Mesothelial cell of epicardium (in vitro differentiated cells): ENCODE measurements around the gene GRHL1. TPM values are rescaled to one million over a fixed set of nuclear protein-coding genes. Genes with fewer than 3 reads are reported as not detected.

Experiments used
- DNase-seq, 2 experiments: peaks; one replicate each; pipeline ENCODE4 v3.0.0; 2021; ENCODE audit warnings: low spot score in 2 of 2; ENCODE audit not compliant: unreplicated experiment in 2 of 2
- H3K27ac Mint-ChIP-seq: 2 replicates; pipeline ENCODE4 v1.8.0; 2021; ENCODE audit warnings: mixed read lengths
- H3K27me3 Mint-ChIP-seq: 2 replicates; pipeline ENCODE4 v1.8.0; 2021; ENCODE audit warnings: low read depth, mixed read lengths
- H3K36me3 Mint-ChIP-seq: 2 replicates; pipeline ENCODE4 v1.8.0; 2021; ENCODE audit warnings: mixed read lengths
- H3K4me1 Mint-ChIP-seq: 2 replicates; pipeline ENCODE4 v1.8.0; 2021; ENCODE audit warnings: mixed read lengths
- H3K4me3 Mint-ChIP-seq: 2 replicates; pipeline ENCODE4 v1.8.0; 2021; ENCODE audit warnings: mild to moderate bottlenecking, moderate library complexity, mixed read lengths
- H3K9me3 Mint-ChIP-seq: 2 replicates; pipeline ENCODE4 v1.8.0; 2021; ENCODE audit warnings: mixed read lengths
- CTCF ChIP-seq: fragments of 200-600 bp; sonication (generic); IDR thresholded peaks from one replicate; pipeline ENCODE4 v1.5.0; 2021; ENCODE audit warnings: antibody characterized with exemption; ENCODE audit not compliant: unreplicated experiment
- total RNA-seq: library from RNA; stranded (reverse); gene quantifications from 3 replicates; pipeline ENCODE4 v1.2.1, GENCODE V29; 2021

Gene GRHL1
- total RNA-seq, 1 donor from 2014 or later, result 8.2 TPM

GRCh38 chr2:9952856-9953503, 1.5 kb downstream of the GRHL1 start:
- peaks cover 40% of the 10 kb centered on the region for H3K27me3 Mint-ChIP-seq
- no peak for DNase-seq
- no peaks in the 10 kb centered on the region for H3K9me3 Mint-ChIP-seq
- H3K4me3 Mint-ChIP-seq, result peak overlapping the region; percentile 75
- no peak for TF ChIP-seq CTCF
- peaks cover 28% of the 10 kb centered on the region for H3K4me1 Mint-ChIP-seq
- H3K36me3 Mint-ChIP-seq, result no peaks in the 10 kb centered on the region
- peak overlapping the region; percentile 44 for H3K27ac Mint-ChIP-seq

- Mint-ChIP-seq H3K27ac (peak overlapping the region; percentile 88), H3K9me3 (no peaks in the 10 kb centered on the region), H3K36me3 (no peaks in the 10 kb centered on the region), H3K4me3 (peak overlapping the region; percentile 75), H3K27me3 (peaks cover 34% of the 10 kb centered on the region), H3K4me1 (peaks cover 28% of the 10 kb centered on the region)
- no peak for DNase-seq
- no peak for TF ChIP-seq CTCF
Measured at GRCh38 chr2:9954136-9954535, 2.6 kb downstream of the GRHL1 start.

- Mint-ChIP-seq H3K27ac (no peak overlapping the region), H3K9me3 (no peaks in the 10 kb centered on the region), H3K4me3 (no peak overlapping the region), H3K36me3 (peaks cover 1% of the 10 kb centered on the region), H3K27me3 (peaks cover 12% of the 10 kb centered on the region), H3K4me1 (peaks cover 19% of the 10 kb centered on the region)
- no peak for DNase-seq
- TF ChIP-seq CTCF, result no peak
Measured at GRCh38 chr2:9958057-9958456, 6.6 kb downstream of the GRHL1 start.

- H3K27me3 Mint-ChIP-seq, result peaks cover 5% of the 10 kb centered on the region
- no peak for TF ChIP-seq CTCF
- no peak overlapping the region for H3K4me3 Mint-ChIP-seq
Measured at GRCh38 chr2:9959262-9959661, 7.8 kb downstream of the GRHL1 start.

GRCh38 chr2:9961013-9961412, 9.5 kb downstream of the GRHL1 start:
- peaks cover 2% of the 10 kb centered on the region for H3K4me1 Mint-ChIP-seq

More at GRCh38 chr2:9959262-9959661, 7.8 kb downstream of the GRHL1 start:
- peaks cover 1% of the 10 kb centered on the region for H3K36me3 Mint-ChIP-seq
- DNase-seq, result no peak
- peaks cover 7% of the 10 kb centered on the region for H3K4me1 Mint-ChIP-seq
- H3K9me3 Mint-ChIP-seq, result no peaks in the 10 kb centered on the region
- no peak overlapping the region for H3K27ac Mint-ChIP-seq

More at GRCh38 chr2:9961013-9961412, 9.5 kb downstream of the GRHL1 start:
- peaks cover 9% of the 10 kb centered on the region for H3K36me3 Mint-ChIP-seq
- no peak for TF ChIP-seq CTCF
- H3K27me3 Mint-ChIP-seq, result no peaks in the 10 kb centered on the region
- no peak overlapping the region for H3K27ac Mint-ChIP-seq
- DNase-seq, result no peak
- no peaks in the 10 kb centered on the region for H3K9me3 Mint-ChIP-seq
- H3K4me3 Mint-ChIP-seq, result no peak overlapping the region
